Stimulated activated CD8-positive, alpha-beta memory T cell treated with anti-CD3 and anti-CD28 coated beads, Interleukin-15, amount 100 ng/mL, for 48 hours (primary cell): ENCODE data around the gene LDLRAD4.
"Not testable (repeated sequence)": the region's sequence is repeated elsewhere in the genome, so short reads cannot be mapped to it uniquely, and the experiment has no call there.

Experiments used
- DNase-seq, 2 donors: peaks; one replicate each; pipeline ENCODE4 v3.0.0-alpha.2; 2020; ENCODE audit warnings: low read depth in 2 of 2

LDLRAD4 gene

DNA sequence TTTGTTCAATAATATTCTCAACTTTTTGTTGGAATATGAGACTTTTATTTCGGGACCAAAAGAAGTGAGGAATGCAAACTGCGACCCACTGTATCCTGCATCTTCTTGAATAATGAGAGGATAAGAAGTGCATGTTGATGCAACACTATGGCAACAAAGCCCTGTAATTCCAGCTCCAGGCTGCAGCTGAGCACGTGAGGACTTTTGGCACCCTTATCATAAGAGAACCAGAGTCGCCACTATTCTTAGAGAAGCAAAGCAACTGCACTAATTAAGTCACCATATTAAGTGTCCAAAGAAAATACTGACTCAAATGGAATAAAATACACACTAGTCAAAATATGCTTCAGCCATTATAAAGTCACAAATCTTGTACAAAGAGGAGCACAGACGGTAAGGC is 441.9 kb downstream of the LDLRAD4 start:
- DNase-seq = no peak

- no peak for DNase-seq
Measured at GRCh38 chr18:13661051-13661778, 442.7 kb downstream of the LDLRAD4 start.

DNA sequence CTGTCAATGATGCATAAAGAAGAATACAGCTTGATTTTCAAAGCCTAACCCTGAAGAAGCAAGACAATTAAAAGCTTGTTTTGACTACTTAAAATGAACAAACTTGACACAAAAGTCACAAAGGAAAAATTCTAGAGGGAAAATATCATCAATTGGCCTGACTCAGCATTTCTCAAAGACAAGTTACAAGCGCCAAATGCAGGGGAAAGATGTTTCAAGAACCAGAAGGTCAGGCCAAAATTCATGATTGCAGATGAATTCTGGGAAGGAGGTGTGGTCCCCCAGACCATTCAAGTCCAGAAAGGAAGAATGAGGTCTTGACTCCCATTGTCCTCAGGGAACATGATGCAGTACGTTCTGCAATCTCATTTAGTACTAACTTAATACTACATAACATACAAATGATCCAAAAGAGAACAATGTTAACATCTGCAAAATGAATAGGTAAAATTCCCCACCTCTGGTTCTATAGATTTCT is 443.3 kb downstream of the LDLRAD4 start:
- no peak for DNase-seq

GRCh38 chr18:13672657-13673056 is 454.1 kb downstream of the LDLRAD4 start:
- no peak for DNase-seq

DNA sequence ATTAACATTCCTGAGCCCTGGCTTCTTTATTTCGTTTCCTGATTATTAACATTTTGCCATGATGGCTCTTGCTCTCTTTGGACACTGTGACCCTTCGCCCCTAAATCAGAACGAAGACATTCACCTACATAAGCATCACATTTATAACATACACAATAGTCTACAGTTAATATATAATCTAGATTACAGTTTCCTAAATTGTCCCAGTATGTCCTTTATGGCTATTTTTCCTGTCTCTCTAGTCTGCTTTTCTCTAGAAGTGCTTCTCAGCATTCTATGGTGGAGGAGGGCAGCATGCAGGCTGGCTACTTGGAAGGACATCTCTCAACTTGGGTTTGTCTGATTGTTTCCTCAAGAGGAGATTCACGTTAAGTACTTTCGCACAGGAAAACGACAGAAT is 457.9 kb downstream of the LDLRAD4 start:
- DNase-seq = no peak

GRCh38 chr18:13677350-13677749 is 458.8 kb downstream of the LDLRAD4 start:
- not testable (repeated sequence) for DNase-seq

DNA sequence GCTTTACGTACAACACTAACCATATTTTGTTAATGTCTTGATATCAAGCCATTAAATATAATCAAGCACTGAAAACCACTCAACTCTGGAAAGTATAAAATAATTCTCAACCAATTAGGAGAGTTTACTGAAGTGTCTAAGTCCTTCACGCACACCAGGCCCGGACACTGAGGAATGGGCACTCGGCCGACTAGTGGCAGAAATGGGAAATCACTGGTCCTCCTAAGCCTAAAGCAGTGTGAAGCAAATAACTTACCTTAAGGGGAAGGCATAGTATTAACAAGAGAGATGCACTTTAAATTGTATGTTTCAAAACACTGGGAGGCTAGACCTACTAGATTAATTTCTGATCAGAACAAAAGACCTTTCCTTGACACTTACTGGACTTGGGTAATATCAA is 462.1 kb downstream of the LDLRAD4 start:
- DNase-seq = no peak

DNA sequence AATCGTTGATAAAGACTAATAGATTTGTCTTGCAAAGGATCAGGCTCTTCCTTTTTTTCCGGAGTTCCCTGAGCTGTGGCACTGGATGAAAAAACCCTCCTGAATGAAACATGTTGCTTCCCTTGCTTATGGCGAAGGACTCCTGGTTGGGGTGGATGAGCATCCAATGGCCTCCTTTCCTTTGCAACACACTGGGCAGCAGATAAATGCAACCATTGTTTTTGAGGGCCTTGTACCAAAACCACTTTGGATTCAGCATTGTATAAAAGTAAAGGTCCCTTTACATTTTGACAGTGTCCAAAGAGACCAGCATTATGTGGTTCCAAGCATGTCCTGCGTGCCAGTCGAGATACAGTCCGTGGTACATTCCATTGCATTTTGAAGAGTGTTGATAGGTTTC is 463.1 kb downstream of the LDLRAD4 start:
- no peak for DNase-seq

GRCh38 chr18:13684546-13684945 is 466.0 kb downstream of the LDLRAD4 start:
- no peak for DNase-seq

GRCh38 chr18:13688191-13689136 is 469.9 kb downstream of the LDLRAD4 start:
- no peak for DNase-seq

DNA sequence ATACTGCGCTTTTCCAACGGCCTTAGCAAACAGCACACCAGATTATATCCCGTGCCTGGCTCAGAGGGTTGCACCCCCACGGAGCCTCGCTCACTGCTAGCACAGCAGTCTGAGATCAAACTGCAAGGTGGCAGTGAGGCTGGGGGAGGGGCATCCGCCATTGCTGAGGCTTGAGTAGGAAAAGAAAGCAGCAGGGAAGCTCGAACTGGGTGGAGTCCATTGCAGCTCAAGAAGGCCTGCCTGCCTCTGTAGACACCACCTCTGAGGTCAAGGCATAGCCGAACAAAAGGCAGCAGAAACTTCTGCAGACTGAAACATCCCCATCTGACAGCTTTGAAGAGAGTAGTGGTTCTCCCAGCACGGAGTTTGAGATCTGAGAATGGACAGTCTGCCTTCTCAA is 471.5 kb downstream of the LDLRAD4 start:
- DNase-seq = not testable (repeated sequence)

DNA sequence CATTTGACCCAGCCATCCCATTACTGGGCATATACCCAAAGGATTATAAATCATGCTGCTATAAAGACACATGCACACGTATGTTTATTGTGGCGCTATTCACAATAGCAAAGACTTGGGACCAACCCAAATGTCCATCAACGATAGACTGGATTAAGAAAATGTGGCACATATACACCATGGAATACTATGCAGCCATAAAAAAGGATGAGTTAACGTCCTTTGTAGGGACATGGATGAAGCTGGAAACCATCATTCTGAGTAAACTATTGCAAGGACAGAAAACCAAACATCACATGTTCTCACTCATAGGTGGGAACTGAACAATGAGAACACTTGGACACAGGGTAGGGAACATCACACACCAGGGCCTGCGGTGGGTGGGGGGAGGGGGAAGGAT is 476.8 kb downstream of the LDLRAD4 start:
- not testable (repeated sequence) for DNase-seq

DNA sequence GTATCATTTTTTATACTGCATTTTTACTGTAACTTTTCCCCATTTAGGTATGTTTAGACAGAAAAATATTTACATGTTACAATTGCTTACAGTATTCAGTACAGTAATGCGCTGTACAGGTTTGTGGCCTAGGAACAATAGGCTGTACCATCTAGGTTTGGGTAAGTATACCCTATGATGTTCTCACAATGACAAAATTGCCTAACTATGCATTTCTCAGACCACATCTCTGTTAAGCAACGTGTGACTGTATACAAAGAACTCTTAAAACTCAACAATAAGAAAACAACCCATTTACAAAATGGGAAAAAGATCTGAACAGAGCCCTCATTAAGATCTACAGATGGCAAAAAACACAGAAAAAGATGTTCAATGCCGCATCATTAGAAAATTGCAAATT is 478.4 kb downstream of the LDLRAD4 start:
- DNase-seq = no peak

- no peak for DNase-seq
Measured at GRCh38 chr18:13700153-13700552, 481.6 kb downstream of the LDLRAD4 start.
